Keratinocyte (primary cell): Measurements from ENCODE around the gene SLC7A1.

Experiments used
- EZH2 ChIP-seq: IDR thresholded peaks from one replicate; pipeline ENCODE4 v1.6.1; 2012; ENCODE audit warnings: inconsistent platforms, mild to moderate bottlenecking, low read length, moderate library complexity
- TF ChIP-seq, protein P1 (sequence below), 3 experiments: IDR thresholded peaks in 1 of 3; conservative IDR thresholded peaks in 1 of 3; optimal IDR thresholded peaks in 1 of 3; 2 replicates in 2 of 3; 3 replicates in 1 of 3; pipeline versions ENCODE3 to v1.5.1; 2011; ENCODE audit warnings: low read length in 3 of 3, mild to moderate bottlenecking in 3 of 3, moderate library complexity in 2 of 3, control low read depth in 1 of 3, inconsistent platforms in 1 of 3; ENCODE audit not compliant: insufficient read depth in 2 of 3; ENCODE audit errors: extremely low read depth in 1 of 3

DNA sequence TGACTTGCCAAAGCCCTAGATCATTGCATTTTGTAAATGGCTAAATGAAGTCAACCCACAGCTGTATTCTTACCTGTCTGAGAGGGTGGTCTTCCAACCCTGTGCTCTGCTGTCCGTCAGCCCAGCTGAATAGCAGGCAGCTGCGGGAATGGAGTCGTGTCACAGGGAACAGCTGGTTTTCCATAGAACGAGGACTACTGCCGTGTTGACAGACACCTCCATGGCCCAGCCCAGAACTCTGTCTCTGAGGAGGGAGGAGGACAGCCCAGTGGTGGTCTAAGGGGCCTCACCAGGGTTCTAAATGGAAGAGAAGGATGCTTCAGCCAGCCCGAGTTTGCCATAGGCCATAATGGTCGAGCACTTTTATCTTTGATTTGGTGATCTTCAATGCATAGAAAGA, 110.7 kb downstream of the SLC7A1 start:
- TF ChIP-seq, protein P1, sequence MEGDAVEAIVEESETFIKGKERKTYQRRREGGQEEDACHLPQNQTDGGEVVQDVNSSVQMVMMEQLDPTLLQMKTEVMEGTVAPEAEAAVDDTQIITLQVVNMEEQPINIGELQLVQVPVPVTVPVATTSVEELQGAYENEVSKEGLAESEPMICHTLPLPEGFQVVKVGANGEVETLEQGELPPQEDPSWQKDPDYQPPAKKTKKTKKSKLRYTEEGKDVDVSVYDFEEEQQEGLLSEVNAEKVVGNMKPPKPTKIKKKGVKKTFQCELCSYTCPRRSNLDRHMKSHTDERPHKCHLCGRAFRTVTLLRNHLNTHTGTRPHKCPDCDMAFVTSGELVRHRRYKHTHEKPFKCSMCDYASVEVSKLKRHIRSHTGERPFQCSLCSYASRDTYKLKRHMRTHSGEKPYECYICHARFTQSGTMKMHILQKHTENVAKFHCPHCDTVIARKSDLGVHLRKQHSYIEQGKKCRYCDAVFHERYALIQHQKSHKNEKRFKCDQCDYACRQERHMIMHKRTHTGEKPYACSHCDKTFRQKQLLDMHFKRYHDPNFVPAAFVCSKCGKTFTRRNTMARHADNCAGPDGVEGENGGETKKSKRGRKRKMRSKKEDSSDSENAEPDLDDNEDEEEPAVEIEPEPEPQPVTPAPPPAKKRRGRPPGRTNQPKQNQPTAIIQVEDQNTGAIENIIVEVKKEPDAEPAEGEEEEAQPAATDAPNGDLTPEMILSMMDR (optimal IDR thresholded peaks at IDR 0.05 in 1 of 3, IDR thresholded peaks at IDR 0.05 in 1 of 3, conservative IDR thresholded peaks at IDR 0.05 in 1 of 3; ENCODE audit: extremely low read depth in 1 of 3, insufficient read depth in 2 of 3, low read length in 3 of 3) = no peak
- no peak for TF ChIP-seq EZH2
